GM12892 (cell line): ENCODE data around the gene NPFFR1.

Experiments used
- POLR2A ChIP-seq: IDR thresholded peaks from 2 replicates; pipeline ENCODE4 v1.6.1; 2011; ENCODE audit warnings: low read depth, low read length, control low read depth
- POLR2AphosphoS5 ChIP-seq: IDR thresholded peaks from 2 replicates; pipeline ENCODE4 v1.6.1; 2011; ENCODE audit warnings: low read depth, low read length, control low read depth
- TAF1 ChIP-seq: IDR thresholded peaks from 2 replicates; pipeline ENCODE4 v1.6.1; 2011; ENCODE audit warnings: low read depth, mild to moderate bottlenecking, control low read depth, low read length, borderline replicate concordance

DNA sequence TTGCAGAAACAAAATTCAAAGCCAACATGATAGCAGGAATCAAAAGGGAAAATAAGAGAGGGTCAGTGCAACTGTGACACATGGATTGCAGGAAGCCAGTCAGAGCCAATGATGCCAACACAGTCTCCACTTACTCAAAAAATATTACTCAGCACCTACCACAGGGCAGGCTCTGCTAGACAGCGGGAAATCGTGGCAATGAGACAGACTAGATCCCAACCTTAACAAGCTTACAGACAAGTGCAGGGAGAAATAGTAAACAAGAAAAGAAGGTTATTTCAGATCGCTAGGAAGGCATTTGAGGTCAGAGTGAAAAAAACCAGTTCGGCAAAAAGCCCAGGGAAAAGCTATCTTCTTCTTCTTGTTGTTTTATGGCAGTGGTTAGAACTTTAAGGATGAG lies 45.2 kb upstream of the NPFFR1 start:
- TF ChIP-seq POLR2AphosphoS5 (no peak), TAF1 (no peak), POLR2A (no peak)
